WI38 (cell line): ENCODE results near the gene GSE1.

Experiments
- H3K4me3 ChIP-seq: 2 replicates; pipeline ENCODE4 v1.5.1; 2011; ENCODE audit warnings: low read depth, mild to moderate bottlenecking, control low read depth, low read length
- CTCF ChIP-seq: IDR thresholded peaks from 2 replicates; pipeline ENCODE4 v1.5.1; 2012; ENCODE audit warnings: low read depth, mild to moderate bottlenecking, control low read depth, low read length

The GSE1 gene

GRCh38 chr16:85690469-85691064 lies 77.4 kb downstream of the GSE1 start:
- no peak overlapping the region for H3K4me3 ChIP-seq
- no peak for TF ChIP-seq CTCF

- no peak for TF ChIP-seq CTCF
- H3K4me3 ChIP-seq = no peak overlapping the region
Measured at GRCh38 chr16:85695196-85696128, 82.3 kb downstream of the GSE1 start.

- TF ChIP-seq CTCF = no peak
- H3K4me3 ChIP-seq = no peak overlapping the region
Measured at GRCh38 chr16:85696781-85697180, 83.7 kb downstream of the GSE1 start.

- no peak overlapping the region for H3K4me3 ChIP-seq
- no peak for TF ChIP-seq CTCF
Measured at GRCh38 chr16:85697431-85697830, 84.3 kb downstream of the GSE1 start.

GRCh38 chr16:85698459-85698891 lies 85.4 kb downstream of the GSE1 start:
- TF ChIP-seq CTCF = no peak
- H3K4me3 ChIP-seq = no peak overlapping the region

- H3K4me3 ChIP-seq = no peak overlapping the region
- TF ChIP-seq CTCF = no peak
Measured at GRCh38 chr16:85698935-85699558, 85.9 kb downstream of the GSE1 start.

- no peak for TF ChIP-seq CTCF
- H3K4me3 ChIP-seq = no peak overlapping the region
Measured at GRCh38 chr16:85699628-85700027, 86.5 kb downstream of the GSE1 start.
